GM18498 (cell line): ENCODE data around the gene CD247.

Experiments used
- ATAC-seq: cut with Tn5 transposase; IDR thresholded peaks from one replicate; pipeline ENCODE4 v1.9.1; 2021; ENCODE audit warnings: mild to moderate bottlenecking, moderate library complexity; ENCODE audit not compliant: unreplicated experiment

The CD247 gene

DNA sequence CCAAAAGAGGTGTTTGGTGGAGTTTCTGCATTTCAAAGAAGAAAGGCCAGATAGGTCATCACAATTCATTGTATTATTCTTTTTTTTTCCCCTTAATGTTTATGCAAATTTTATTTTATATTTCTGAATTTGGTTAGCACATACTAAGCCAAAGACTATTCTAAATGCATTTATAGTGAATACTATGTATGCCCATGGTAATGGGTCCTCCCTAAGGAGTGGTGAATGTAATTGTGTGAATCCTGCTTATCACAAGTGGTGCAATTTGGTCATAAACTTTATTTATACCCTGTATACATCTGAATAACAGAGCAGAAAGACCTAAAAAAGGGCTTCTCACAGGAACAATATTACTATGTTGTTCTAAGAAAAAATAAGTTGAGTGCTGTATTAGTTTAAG is 99.1 kb downstream of the CD247 start:
- ATAC-seq = no peak

DNA sequence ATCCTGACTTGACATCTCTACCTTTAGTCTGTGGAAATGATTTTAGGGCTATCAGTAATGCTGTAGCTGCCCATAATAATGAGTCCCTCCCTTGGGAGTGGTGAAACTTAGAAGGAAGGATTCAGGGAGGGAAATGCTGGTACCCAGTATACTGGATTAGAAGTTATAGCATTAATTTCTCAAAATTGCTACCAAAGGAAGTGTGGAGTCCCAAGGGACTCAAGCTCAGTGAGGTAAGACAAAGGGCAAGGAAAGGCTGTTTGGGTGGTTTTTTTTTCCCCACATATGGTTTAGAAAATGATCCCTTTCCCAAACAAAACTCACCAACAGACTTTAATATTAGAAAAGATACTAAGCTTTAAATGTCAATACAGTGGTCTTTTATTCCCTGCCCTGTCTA is 99.9 kb downstream of the CD247 start:
- no peak for ATAC-seq

DNA sequence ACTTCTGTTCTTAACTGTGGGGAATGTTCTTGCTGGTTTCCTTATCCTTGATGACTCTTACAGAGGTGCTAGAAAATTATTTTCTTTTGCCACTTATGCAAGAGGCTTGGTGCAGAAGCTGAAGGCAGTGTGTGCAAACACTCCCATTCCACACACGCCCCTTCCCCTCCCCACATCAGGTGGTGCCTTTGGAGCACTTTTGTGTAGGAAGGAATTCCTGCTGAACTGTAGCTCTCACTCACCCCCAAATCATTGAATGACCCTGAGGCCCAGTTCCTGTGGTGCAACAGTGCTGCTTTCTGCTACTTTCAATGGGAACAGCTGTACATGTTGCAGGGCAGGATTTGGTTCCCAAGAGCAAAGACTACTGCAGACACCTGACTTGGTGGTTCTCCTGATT is 101.8 kb downstream of the CD247 start:
- ATAC-seq = no peak

DNA sequence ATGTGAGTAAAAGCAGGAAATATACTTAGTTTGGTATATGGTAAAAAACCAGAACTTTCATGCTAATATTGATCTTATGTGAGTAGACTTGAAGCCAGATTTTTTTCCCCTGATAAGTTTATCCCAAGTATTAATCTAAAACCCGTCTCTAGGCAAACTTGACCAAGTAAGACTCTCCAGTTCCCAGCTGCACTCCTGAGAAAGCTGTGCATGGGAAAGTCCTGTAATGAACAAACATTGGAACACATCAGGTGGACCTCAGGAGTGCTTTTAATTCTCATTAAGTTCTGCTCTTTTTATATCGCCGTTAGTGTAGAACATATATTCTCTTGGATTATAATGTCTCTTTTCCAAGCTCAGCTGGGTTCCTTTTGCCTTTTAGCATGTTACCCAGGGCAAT is 105.0 kb downstream of the CD247 start:
- no peak for ATAC-seq

DNA sequence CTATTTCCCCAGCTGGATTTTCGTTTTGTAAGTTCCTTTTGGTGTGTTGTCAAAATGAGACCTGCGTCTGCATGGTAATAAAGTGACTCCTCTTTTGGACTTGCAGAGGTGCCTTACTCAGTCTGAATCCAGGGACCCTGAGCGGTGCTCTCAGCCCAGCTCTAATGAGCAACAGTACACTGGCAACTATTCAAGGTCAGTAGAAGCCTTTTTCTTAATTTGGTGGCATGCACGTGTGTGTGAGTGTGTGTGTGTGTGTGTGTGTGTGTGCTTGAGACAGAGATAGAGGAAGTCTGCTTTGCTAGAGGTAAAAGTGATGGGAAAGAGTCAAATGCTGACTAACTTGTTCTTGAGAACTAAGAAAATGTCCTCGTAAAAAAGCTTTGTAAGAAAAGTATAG is 105.4 kb downstream of the CD247 start:
- ATAC-seq = no peak

DNA sequence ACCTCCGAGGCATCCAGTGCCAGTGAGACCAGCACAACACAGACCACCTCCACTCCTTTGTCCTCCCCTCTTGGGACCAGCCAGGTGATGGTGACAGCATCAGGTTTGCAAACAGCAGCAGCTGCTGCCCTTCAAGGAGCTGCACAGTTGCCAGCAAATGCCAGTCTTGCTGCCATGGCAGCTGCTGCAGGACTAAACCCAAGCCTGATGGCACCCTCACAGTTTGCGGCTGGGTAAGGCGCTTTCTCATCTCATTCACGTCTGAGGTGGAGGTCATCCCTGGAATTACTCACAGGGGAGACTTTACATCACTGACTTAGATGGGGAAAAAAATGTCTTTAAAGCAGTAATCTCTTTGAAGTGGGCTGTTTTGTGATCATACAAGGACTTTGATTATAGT is 106.3 kb downstream of the CD247 start:
- ATAC-seq = no peak

DNA sequence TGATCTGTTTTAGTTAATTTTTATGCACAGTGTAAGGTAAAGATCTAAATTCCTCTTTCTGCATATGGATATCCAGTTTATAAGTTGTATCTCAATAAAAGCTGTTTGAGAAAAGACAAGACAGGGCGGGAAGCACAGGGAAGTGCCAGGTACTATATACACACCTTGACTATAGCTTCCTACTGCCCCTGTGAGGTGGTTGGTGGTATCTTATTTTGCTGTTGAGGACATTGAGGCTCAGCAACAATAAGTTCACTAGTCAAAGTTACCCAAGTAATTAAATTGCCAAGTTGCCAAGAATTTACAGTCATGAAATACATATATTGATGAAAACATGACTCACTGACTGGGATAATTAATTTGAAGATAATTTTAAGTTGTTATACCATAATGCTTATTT is 109.1 kb downstream of the CD247 start:
- ATAC-seq = no peak

DNA sequence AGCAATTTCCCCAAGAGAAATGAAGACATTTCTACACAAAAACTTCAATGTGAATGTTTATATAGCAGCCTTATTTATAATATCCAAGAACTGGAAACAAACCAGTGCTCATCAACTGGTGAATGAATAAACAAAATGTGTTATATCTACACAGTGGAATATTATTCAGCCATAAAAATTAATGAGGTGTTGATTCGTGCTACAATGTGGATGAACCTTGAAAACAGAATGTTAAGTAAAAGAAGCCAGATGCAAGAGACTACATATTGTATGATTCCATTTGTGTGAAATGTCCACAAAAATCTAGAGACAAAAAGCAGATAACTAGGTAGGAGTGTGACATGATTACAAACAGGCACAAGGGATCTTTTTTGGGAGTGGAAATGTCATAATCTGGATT is 110.0 kb downstream of the CD247 start:
- ATAC-seq = no peak

DNA sequence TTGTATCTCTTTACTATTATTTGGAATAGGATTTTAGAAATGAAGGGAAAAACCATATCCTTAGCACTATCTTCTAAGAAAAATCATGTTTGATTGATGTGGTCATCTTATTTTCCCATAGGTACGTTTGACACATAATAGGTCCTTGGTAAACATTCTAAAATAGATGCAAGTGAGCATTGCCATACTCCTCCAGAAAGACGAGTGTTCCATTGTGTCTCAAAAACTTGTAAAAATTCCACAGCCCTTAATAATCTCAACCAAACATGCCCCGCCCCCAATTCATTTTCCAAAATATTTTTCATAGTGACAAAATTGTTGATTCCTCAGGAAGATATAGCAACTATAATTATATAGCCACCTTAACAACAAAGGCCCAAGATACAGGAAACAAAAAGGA is 113.4 kb downstream of the CD247 start:
- no peak for ATAC-seq

DNA sequence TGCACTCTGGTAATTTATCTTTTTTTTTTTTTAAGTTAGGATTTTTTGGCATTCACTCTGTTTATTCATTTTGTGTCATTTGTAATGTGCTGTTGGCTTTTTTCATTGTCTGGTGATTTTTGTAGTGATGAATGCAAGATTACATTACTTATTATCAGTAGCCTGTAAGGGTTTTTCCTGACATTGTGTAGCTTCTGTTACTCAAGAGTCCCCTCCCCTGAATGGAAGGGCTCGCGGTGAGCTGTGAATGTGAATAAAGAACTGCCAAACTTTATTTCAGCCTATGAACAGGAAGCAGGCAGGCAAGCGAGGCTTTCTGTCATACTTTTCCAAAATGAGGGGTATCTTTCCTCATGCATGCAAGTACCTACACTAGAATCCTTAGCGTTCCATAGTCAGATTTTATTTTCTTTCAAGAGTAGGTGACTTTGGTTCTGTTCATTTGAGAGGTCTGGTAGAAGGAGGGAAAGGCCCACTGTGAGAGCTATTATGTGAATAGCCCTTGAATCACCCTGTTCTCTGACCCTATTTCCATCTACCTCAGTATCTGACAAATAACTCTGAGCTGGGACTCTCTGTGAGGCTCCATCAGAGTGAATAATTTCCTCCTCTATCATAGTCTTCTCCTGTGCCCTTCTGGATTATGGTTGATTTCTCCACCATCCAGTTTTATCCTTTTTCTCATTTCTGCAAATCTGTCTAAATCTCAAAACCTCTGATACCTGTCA is 114.0 kb downstream of the CD247 start:
- ATAC-seq = no peak

DNA sequence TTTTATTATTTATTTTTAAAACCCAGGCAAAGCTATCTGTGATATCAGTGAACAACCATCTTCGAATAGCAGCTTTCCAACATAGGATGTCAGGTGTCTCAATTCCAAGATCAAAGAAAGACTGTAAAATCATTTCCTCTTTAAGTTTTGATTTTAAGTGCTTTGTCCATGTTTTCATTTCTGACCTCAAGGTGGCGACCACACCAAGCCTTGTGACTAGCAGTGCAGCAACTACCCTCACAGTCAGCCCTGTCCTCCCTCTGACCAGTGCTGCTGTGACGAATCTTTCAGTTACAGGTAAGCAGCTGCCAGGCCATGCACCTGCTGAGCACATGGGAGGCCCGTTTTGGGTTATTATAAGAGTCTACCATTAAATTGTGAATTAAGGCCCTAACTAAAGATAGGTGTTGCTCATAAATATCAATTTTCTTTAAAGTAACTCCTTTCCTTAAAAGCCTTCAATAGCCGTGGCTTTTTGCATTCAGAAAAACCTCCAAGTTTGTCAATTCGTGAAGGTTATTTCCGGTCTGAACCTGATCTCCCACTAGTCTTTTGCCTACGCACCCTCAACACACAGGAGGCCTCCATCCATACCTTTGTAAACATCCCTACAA is 117.0 kb downstream of the CD247 start:
- no peak for ATAC-seq

DNA sequence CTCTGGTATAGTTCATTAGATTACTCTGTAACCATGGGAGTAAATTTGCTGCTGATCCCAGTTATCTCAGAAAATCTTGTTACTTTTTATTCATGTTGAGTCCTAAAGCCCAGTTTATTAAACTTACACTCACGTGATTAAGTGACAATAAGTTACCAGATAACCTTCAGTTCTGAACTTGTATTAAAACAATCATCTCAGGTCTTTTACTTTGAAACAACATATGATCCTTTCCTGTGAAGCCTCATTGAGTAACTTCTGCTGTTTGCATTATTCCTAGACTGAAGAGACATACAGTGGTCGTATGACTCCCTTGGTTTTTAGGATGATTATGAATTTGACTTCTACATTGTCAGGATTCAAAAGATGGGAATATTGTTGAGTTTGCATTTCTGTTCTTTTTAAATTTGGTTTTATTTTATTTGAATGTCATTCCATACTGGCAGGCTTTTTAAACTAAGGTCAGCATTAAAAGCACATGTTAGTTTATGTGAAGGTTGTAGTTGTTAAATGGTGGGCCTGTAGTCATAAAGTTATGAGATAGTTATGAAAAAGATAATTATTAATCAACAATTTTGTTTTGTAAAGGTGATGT is 117.9 kb downstream of the CD247 start:
- ATAC-seq = no peak

DNA sequence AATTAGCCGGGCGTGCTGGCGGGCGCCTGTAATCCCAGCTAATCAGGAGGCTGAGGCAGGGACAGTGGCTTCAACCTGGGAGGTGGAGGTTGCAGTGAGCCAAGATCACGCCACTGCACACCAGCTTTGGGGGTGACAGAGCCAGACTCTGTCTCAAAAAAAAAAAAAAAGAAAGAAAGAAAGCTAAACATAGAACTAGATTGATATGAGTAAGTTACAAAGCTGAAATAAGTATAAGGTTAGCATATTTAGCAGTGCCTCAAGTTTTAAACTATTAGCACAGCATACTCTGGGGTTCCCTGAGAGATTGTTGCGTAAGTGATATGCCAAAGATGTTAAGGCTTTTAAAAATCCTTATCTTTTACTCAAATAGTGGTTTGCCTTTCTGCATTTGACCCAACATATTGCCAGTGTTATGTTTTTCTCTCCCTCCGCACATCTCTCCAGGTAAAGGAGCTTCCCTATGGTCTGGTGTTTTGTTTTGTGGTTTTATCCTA is 126.1 kb downstream of the CD247 start:
- ATAC-seq = no peak

DNA sequence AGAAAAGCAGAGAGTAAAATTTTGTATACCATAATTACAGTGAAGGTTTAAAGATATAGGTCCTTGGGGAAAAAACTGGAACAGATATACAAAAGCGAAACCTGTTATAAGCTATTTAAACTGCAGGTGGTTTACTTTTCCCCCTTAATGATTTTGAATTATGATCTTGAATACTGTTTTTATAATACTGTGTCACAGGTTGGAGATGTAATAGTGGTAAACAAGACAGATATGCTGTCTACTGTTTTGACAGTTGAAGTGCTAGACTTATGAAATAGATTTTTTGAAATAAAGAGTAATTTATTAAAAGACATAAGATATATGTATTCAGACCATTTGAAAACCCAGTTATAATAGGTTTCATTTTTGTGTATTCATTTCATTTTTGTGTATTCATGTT is 129.4 kb downstream of the CD247 start:
- no peak for ATAC-seq

DNA sequence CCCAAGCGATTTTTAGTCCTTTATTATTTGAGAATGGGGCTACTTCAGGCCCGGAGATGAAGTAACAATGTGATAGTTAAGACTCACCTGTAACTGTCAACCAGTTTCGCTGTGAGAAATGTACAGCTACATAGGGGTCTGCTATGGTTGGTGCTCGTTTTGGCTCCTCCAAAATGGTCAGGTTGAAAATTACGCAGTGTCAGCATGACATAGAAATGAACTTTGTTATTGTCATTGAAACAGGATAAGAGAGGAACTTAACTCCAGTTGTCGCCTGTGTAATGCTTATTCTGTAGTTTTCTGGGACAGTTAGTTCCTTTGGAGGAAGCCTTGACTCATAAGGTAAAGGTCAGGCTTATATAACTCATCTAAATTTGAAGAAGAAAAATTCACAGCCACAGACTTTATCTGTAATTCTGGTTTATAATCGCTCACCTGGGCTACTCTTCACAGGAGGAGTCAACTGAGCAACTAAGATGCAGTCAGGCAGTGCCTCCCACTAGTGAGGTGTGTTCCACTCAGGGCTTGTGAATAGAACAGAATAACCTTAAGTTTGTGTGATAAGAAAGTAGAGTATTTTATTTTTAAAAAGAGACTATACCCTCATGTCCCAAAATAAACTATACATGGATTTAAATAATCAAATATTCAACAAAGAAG is 130.9 kb downstream of the CD247 start:
- ATAC-seq = no peak
